ENCODE measurements around the gene TMEM150A.
"Not testable (repeated sequence)": the region's sequence is repeated elsewhere in the genome, so short reads cannot be mapped to it uniquely, and the experiment has no call there.

TMEM150A gene

DNA sequence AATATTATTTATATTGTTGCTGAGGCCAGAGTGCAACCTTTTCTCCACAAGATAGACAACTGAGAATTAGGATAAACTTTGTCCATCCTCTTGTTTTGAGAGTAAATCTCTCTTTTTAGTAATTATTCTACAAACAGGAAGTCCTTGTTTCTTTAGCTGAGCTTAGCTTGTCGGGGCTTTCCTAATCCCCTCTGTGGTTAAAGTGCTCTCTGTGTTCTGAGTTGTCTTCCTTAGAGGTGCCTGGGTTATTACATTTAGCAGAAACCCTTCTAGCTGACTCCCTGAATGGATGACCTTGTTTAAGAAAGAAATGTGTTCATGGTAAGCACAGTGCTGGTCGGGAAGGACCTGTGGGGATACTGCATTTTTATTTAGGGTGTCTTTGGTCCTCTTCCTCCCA is 26.2 kb upstream of the TMEM150A start:
- H3K4me3 ChIP-seq (ENCODE audit: low read depth, low read length) = no peak overlapping the region
- TF ChIP-seq, protein P1, sequence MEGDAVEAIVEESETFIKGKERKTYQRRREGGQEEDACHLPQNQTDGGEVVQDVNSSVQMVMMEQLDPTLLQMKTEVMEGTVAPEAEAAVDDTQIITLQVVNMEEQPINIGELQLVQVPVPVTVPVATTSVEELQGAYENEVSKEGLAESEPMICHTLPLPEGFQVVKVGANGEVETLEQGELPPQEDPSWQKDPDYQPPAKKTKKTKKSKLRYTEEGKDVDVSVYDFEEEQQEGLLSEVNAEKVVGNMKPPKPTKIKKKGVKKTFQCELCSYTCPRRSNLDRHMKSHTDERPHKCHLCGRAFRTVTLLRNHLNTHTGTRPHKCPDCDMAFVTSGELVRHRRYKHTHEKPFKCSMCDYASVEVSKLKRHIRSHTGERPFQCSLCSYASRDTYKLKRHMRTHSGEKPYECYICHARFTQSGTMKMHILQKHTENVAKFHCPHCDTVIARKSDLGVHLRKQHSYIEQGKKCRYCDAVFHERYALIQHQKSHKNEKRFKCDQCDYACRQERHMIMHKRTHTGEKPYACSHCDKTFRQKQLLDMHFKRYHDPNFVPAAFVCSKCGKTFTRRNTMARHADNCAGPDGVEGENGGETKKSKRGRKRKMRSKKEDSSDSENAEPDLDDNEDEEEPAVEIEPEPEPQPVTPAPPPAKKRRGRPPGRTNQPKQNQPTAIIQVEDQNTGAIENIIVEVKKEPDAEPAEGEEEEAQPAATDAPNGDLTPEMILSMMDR (IDR thresholded peaks at IDR 0.05; ENCODE audit: insufficient read depth, low read depth, low read length, missing control alignments) = no peak
- peak; percentile 56 for DNase-seq (ENCODE audit: low read depth)

DNA sequence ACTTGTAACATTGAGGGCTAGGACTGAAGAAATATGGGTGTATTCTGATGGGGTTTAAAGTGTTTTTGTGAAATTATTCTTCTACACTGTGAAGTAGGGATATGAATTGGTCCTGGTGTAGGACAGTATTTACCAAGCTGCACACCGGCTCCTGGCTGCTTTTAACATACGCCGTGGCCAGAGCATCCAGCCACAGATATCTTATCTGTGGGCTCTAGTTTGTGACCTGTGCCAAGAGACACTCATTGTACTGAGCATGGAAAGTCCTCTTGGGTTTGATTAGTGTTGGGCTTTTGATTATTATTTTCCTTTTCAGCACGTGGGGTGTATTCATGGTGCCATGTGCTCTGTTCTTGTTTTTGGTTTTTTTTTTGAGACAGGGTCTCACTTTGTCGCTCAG is 21.5 kb upstream of the TMEM150A start:
- no peak overlapping the region for H3K4me3 ChIP-seq (ENCODE audit: low read depth, low read length)
- TF ChIP-seq, protein P1 (IDR thresholded peaks at IDR 0.05; ENCODE audit: insufficient read depth, low read depth, low read length, missing control alignments) = no peak
- no peak for DNase-seq (ENCODE audit: low read depth)

DNA sequence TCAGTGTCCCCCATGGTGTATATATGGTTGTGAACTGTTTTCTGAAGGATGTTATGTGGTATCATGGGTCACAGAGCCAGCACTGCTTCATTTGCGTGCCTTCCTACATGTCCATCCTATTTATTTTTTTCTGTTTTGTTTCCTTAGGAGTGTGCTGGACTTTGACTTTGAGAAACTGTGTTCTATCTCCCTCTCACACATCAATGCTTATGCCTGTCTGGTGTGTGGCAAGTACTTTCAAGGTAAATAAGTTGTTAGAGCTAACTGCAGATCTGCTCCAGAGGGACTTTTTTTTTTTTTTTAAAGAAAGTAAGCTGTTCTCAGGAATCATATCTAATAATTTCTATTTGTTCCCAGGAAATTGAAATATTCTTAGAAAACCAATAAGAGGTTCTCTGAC is 18.8 kb upstream of the TMEM150A start:
- no peak overlapping the region for H3K4me3 ChIP-seq (ENCODE audit: low read depth, low read length)

DNA sequence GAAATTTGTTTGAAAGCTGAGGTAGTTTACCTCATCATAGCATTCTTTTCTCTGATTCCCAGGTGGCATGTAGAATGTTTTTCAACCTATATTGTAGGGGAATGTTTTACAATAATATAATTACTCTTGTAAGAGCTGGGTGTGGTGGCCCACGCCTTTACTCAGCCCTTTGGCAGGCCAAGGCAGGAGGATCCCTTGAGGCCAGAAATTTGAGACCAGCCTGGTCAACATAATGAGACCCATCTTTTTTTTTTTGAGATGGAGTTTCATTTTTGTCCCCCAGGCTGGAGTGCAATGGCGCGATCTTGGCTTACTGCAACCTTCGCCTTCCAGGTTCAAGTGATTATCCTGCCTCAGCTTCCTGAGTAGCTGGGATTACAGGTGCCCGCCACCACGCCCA is 17.1 kb upstream of the TMEM150A start:
- H3K4me3 ChIP-seq (ENCODE audit: low read depth, low read length) = no peak overlapping the region
- TF ChIP-seq, protein P1 (IDR thresholded peaks at IDR 0.05; ENCODE audit: insufficient read depth, low read depth, low read length, missing control alignments) = no peak

More for the DNA sequence above, 18.8 kb upstream of the TMEM150A start:
- TF ChIP-seq, protein P1 (IDR thresholded peaks at IDR 0.05; ENCODE audit: insufficient read depth, low read depth, low read length, missing control alignments) = no peak
- DNase-seq (ENCODE audit: low read depth) = no peak

DNA sequence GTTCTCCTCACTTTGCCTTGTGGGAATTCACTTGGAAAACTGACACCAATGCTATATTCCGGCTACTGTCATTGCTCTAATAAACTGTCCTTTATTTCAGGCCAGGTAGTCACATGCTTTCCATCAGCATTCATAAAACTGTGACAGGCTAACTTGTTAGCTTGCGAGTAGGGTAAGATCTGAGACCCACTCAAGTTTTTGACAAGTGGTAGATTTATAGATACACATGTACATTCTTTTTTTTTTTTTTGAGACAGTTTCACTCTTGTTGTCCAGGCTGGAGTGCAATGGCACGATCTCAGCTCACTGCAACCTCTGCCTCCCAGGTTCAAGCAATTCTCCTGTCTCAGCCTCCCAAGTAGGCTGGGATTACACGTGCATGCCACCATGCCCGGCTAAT is 15.2 kb upstream of the TMEM150A start:
- not testable (repeated sequence) for DNase-seq (ENCODE audit: low read depth); H3K4me3 ChIP-seq (ENCODE audit: low read depth, low read length)

More for the DNA sequence above, 17.1 kb upstream of the TMEM150A start:
- no peak for DNase-seq (ENCODE audit: low read depth)

DNA sequence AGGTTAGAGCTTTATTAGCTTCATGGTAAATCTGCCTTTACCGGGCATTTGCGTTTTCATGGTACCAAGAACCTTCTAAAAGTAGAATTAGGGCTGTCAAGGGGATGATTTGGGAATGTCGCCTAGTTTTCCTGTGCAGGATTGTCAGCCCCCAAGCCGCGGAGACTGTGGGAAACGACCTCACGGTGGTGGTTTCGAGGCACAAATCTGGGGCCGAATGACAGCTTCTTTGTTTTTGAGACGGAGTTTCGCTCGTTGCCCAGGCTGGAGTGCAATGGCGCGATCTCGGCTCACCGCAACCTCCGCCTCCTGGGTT is 12.9 kb upstream of the TMEM150A start:
- TF ChIP-seq, protein P1 (IDR thresholded peaks at IDR 0.05; ENCODE audit: insufficient read depth, low read depth, low read length, missing control alignments) = no peak
- peak overlapping the region; percentile 85; the same call in 1 of the 2 replicates for H3K4me3 ChIP-seq (ENCODE audit: low read depth, low read length)
- DNase-seq (ENCODE audit: low read depth) = no peak

DNA sequence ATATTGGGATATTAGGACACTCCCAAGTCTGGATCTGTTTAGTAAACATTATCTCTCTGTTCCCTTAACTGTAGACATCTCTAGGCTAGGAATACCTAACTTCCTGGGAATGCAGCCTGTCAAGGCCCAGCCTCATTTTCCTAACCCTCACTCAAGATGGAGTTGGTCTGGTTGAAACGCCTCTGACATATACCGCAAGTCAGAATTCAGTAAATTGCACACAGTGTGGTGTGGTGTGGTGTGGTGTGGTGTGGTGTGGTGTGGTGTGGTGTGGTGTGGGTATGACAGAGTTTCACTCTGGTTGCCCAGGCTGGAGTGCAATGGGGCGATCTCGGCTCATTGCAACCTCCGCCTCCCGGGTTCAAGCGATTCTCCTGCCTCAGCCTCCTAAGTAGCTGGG is 12.3 kb upstream of the TMEM150A start:
- not testable (repeated sequence) for DNase-seq (ENCODE audit: low read depth); H3K4me3 ChIP-seq (ENCODE audit: low read depth, low read length)

DNA sequence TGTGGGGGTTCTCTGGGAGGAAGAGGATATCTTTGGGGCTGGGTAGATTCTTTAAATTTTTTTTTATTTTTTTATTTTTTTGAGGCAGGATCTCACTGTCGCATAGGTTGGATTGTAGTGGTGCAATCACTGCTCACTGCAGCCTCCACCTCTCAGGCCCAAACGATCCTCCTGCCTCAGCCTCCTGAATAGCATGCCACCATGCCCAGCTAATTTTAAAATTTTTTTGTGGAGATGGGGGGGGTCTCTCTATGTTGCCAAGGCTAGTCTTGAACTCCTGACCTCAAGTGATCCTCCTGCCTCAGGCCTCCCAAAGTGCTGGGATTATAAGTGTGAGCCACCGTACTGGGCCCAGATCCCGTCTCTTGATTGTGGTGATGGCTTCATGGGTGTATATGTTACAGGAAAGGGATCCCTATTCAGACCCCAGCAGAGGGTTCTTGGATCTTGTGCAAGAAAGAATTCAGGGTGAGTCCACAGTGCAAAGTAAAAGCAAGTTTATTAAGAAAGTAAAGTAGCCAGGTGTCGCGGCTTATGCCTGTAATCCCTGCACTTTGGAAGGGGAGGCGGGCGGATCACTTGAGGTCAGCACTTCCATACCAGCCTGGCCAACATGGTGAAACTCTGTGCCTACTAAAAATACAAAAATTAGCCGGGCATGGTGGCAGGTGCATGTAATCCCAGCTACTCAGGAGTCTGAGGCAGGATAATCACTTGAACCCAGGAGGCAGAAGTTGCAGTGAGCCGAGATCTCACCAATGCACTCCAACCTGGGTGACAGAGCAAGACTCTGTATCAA is 11.4 kb upstream of the TMEM150A start:
- TF ChIP-seq, protein P1 (IDR thresholded peaks at IDR 0.05; ENCODE audit: insufficient read depth, low read depth, low read length, missing control alignments) = no peak
- DNase-seq (ENCODE audit: low read depth) = no peak
- no peak overlapping the region for H3K4me3 ChIP-seq (ENCODE audit: low read depth, low read length)

Measured in GM12865 (cell line).